GM19468 (cell line): ENCODE measurements around the gene GALNT6.
A peak's percentile ranks its signal among the peaks of the same experiment; 100 is the strongest.

ENCODE experiments used
- ATAC-seq: cut with Tn5 transposase; IDR thresholded peaks from one replicate; pipeline ENCODE4 v1.9.1; 2021; ENCODE audit warnings: mild to moderate bottlenecking, moderate library complexity, moderate number of reproducible peaks; ENCODE audit not compliant: unreplicated experiment; ENCODE audit errors: extremely low read depth

The GALNT6 gene

DNA sequence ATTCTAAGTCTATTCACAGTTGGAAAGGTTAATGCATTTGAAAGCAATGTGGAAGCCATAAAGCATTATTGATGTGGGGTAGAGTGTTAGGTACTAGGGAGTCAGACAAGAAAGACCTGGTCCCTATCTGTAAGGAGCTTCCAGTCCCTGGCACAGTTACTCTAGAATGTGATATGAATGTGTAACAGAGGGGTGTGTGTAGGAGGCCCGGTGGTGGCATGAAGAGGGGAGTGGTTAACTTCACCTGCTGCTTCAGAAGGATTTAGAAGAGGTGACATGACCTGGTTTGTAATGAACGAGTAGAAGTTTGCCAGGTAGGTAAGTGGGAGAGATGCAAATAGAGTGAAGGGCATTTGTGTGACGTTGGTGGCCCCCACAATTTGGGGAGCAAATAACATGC lies 15.1 kb upstream of the GALNT6 start:
- ATAC-seq: no peak

DNA sequence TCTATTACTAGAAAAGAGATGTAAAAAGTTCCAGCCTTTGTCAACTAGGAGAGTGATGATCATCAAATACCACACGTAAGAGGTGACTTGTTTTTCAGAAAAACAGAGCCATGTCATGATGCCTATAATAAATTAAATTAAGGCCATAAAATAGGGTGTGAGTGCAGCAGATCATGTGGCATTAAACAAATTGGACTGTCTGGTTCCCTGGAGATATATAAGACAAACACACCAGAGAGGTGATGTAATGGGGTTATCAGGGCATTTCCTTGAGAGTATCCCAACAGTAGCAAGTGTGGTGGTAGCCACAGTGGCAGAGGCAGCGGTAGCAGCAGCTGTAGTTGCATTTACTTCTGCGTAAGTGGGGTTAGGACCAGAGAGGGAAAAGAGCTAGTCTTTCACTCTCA lies 14.6 kb upstream of the GALNT6 start:
- ATAC-seq: no peak

DNA sequence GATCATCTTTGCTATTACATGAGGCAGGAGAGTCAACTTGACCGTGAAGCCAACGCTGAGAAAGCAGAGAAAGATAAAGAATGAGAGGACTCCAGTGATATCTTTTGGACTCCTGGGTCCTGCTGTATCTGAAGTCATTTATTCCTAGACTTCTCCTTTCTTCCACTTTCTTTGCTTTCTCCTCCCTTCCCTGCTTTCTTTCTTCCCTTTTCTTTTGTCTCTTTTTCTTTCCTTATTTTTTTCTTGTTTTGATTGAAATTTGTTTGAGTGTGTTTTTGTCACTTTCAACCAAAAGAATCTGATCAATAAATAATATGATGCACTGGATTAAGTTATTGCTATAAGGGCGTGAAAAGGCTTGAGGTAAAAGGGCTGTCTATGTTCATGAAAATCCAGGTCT lies 13.4 kb upstream of the GALNT6 start:
- ATAC-seq: no peak

DNA sequence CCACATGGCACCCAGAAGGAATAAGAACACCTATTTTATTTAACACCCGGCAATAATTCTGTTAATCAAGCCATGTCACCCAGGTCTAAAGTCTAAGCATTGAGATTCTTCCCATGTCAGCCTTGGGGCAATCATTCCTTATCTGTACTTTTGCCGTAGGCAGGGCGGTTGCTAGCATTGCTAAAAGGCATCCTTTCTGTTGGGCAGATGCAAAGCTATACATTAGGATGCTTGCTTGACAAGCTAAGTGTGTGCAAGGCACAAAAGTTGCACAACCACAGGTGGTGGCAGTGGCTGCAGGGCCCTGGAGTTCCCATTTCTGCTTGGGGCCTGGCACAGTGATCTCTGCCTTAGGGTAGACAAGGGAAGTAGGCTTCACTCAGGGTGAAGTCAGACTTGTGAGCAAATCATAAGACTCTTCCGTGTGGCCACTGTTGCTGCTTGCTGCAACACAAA lies 12.5 kb upstream of the GALNT6 start:
- no peak for ATAC-seq

DNA sequence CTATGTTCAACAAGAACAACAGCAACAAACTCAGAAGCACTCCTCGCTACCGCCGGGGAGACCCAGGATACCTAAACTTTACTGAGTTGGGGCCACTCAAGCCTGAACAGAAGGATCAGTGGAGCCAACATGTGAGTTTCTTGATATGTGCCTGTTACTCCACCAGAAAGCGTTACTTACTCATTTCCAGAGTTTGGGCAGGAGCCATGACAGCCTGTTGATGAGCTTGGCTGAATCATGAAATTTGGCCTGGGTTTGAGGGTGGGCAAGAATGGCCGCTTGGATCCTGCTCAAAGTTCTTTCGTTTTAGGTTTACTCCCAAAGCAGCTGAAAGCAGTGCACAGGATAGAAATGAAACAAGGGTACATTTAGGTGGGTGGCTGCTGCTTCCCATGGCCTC lies 12.0 kb upstream of the GALNT6 start:
- no peak for ATAC-seq

DNA sequence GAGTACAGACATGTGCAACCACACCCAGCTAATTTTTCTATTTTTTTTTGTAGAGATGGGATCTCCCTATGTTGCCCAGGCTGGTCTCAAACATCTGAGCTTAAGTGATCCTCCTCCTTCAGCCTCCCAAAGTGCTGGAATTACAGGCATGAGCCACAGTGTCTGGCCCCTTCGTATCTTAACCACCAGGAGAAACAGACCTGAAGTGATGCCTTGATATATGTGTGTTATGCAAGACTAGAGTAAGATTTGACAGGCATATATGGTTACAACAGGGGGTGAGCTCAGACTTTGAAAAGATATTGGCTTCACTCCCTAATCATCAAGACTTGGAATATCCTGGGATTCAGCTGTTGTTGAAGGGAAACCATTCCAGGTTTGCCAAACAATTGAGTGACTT lies 10.7 kb upstream of the GALNT6 start:
- no peak for ATAC-seq

DNA sequence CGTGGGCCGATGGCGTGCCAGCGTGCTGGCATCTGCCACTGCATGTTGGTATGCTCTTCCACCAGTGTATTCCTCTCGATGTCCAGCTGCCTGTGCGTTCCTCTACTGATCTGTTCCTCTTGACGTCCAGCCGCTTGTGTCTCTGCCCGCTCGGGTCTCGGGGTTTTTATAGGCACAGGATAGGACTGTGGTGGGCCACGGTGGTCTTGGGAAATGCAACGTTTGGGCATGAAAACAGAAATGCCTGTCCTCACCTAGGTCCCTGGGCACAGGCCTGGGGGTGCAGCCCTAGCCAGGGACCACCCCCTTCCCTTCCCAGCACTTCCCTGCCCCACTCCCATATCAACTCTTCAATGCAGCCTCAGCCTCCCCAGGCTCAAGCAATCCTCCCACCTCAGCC lies 10.3 kb upstream of the GALNT6 start:
- ATAC-seq: no peak

DNA sequence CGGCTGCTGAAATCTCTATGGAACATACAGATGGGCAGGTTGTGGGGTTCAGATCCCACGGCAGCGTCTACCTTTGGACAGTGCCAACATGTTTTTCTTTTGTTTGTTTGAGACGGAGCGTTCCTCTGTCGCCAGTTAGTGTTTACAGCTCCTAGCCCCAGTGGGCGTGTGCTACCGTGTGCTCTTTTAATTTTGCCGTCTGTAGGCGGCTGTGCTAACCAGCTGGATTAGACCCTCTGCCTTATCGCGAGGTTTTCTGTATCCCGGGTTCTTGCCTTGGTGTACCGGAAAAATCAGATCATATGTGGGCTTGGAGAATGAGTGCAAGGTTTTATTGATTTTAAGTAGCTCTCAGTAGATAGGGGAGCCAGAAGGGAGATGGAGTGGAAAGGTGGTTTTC lies 9.8 kb upstream of the GALNT6 start:
- ATAC-seq: no peak

DNA sequence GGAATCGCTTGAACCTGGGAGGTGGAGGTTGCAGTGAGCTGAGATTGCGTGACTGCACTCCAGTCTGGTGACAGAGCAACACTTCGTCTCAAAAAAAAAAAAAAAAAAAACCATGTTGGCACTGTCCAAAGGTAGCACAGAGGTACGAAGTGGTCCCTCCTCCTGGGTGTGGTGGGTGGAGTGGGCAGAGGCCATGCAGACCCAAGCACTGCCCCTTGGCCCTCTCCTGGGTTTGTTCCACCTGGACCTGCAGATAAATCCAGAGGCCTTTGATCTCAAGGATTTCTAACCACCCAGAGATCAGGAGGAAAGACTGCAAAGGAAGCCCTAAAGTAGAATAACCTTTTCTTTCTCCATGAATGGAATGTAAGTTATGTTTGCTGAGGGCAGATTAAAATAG lies 8.7 kb upstream of the GALNT6 start:
- no peak for ATAC-seq

DNA sequence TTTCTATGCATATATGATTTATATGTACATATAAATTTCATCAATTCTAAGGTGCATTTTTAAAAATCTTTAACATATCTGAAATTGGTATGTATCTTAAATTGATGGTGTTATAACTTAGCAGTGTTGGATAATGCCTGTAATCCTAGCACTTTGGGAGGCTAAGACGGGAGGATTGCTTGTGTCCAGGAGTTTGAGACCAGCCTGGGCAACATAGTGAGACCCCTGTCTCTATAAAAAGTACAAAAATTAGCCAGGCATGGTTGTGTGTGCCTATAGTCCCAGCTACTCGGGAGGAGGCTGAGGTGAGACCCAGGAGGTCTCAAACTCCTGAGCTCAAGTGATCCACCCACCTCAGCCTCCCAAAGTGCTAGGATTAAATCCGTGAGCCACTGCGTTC lies 6.5 kb upstream of the GALNT6 start:
- no peak for ATAC-seq

DNA sequence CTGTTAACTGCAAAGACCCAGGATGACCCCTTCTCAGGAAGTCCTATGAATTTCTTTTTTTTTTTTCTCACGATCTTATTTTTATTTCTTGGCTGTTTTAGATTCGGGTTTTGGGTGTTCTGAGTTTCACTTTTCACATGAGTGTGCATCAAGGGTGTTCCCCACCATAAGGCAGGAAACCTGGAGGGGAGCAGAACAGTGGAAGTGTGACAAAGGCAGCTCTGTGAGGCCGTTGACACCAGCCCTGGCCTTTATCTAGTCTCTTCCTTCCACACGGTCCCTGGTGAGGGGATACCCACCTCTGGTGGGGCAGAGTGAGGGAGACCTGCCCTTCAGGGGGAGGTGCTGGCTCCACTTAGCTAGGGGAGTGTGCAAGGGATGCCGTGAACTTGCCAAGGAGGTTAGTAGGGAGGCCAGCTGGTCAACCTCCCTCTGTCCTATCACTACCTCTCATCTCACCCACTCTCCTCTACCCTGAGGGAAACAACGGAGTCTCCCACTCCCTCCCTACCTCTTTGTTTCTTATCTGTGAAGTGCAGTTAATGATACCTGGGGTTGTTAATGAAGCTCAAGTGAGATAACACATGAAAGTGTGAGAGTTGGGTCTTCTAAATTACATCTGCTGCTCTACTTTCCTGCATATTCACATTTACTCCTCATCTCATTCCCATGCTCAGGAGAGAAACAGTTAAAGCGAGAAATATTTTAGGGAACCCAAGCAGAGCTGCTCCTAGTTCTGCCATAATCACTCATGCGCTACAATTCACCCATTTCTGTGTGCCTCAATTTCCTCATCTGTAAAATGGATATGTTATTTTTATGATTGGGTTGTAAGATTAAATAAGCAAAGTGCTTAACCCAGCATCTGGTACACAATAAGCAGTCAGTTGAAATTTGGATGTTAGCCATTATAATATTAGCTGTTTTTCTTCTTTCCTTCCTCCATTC lies 4.4 kb upstream of the GALNT6 start:
- ATAC-seq: no peak

DNA sequence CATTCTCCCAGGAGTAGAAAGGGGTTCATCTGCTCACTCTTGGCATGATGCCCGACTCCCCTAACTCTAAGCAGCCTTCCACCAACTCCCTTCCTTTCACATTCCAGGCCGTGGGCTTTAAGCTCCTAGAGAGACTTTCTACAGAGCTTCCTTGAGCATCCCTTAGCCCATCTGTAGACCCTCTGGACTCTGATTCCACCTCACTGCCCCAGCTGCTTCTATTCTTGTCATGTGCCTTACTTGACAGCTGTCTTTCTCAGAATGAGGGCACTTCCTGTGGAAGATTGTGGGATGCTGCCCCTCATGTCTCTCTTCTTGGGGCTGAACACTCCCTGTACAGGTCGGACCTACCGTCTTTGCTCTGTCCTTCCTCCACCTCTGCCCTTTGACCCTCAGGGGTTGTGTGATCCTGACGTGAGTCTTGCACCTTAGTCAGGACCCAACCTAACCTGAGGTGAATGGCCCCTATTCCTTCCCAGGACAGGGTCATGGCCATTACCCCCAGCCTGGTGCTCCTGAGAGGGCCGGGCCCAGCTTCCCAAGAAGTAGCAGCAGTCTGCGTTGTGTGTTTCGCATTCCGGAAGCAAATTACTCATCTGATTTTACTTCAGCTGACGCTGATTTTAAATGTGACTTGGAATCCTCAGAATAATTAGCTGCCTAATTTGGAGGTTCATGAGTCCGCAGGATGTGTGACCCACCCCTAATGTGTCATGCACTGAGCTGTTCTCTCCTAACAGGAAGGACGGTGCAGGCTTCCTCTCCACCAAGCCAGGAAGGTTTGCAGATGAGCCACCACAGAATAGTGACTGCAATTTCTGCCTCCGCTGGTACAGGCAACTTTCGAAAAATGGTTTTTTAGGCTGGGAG lies 2.7 kb upstream of the GALNT6 start:
- ATAC-seq: no peak

DNA sequence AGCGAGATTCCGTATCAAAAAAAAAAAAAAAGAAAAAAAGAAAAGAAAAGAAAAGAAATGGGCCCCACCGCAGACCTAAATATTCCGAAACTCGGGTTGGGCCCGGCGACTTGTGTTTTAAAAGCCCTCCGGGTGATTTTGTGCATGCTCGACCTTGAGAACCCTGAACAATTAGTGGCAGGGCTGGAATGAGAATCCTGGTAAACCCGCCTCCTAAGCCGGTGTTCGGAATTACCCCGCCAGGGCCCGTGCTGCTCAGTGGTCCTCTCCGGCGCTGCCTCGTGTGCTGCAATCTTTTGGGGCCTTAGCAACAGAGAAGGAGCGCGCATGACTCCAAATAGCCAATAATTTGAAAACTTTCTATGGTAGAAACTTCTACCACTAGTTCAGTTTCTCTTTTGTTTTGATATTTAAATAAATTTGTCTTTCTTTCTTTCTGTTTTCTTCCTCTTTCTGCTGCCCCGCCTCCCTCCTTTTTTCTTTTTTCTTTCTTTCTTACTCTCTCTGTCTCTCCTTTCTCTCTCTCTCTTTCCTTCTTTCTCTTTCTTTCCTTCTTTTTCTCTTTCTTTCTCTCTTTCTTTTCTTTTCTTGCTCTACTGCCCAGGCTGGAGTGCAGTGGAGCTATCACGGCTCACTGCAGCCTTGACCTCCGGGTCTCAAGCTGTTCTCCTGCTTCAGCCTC lies 1.5 kb upstream of the GALNT6 start:
- ATAC-seq: no peak

DNA sequence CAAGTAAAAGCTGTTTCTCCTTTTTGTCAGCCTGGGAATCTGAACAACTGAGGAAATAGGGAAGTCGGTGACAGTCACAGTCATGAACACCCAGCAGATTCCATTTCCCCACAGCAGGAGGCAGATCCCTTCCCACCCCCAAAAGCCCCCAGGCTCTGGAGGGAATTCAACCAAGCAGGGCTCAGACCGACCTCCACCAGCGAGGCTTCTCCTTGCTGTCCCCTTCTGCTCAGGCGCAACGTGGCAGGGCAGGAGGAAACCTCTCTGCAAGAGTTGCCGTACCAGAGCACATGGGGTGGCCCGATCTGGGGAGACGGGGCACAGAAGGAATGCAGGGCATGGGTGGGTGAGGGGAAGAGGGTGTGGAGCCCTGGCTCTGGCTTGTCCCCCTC lies 319 bp downstream of the GALNT6 start:
- peak; percentile 3 for ATAC-seq

DNA sequence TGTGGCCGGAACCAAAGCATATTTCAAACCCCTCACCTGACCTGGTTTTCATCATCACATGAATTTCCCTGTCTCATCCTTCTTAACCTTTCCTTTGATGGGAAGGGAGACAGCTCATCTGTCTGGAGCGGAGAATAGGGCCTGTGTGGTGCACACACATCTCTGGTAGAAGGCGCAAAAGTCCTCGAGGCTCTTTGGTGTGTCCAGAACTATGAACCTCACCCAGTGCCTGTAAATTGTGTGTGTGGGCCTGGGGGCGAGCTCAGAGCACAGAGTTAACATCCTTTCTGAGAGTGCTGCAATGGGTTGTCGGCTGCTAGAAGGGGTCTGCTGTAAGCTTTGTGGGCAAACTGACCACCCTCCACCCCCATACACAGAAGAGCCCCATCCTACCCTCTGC lies 749 bp downstream of the GALNT6 start:
- no peak for ATAC-seq

DNA sequence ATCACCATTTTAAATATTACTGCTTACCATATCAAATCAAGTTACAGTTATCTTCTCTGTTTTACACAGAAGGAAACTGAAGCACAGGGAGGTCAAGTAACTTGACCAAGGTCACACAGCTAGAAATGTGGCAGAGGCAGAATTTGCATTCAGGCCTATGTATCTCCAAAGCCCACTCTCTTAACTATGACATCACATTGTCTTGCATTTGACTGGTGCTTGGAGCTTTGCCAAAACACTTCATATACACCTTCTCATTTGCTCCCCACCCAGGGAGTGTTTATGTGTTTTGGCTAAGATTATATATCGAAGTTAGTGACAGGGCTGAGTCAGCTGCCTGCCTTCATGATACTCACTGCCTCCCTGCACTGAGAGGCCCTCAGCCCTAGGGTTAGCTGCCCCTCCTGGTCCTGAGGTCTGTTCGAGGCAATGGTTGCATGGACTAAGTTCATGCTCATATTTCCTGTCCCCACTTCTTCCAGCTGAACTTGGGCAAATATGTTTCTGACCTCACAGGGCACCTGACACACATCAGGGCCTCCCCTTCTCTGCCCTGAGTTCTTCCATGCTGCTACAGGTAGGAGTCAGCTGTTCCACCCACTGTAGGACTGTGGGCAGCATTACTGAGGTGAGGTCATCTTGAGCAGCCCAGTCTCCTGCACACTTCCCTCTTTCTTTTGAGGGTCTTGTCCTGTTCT lies 1.8 kb downstream of the GALNT6 start:
- ATAC-seq: no peak

DNA sequence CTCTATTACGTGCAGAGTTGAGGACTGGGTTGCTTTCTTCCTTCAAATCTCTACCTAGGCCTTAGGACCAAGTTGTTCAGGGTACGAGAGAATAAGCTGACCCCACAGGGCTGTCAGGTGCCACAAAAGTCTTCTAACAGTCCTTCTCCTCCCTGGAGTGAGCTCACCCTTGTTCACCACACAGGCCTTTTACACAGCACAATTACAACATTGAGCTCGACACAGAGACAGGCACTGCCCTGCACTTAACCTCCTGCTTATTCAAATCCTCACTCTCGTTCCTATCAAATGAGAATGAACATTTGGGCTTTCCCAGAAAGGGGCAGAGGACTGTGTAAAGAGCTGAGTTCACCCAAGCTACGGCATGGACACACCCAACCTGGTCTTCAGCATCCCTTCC lies 2.4 kb downstream of the GALNT6 start:
- ATAC-seq: no peak

DNA sequence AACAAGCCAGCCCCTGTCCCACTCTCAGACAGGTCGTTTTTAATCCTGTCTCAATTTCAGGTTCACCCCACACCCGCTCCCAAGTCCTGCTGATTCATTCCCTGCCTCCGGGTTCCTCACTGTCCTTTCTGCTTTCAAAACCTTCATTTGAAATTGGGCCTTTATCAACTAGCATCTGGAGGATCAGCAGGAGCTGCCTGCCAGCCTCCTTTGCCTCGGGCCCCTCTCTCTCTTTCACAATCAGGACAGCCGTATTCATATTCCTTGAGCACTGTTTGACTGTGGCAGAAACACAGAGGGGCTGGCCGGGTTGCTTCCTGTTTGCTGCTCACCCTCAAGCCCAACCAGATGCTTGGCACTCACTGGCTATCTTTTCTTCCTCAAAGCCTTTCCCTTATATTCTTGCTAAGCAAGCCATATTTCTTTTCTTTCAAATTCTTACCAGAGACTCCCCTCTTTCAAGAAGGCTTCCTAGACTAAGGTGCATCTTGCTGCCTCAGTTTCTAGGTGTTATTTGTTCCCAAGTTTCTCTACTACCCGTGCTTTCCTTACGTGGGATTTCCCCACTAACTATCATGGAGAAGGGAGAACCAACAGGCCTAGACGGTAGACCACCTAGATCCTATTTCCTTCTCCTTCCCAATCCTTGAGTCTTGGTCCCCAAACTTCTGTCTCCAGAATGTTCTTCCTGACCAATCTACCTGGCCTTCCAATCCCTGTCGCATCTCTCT lies 3.0 kb downstream of the GALNT6 start:
- no peak for ATAC-seq

DNA sequence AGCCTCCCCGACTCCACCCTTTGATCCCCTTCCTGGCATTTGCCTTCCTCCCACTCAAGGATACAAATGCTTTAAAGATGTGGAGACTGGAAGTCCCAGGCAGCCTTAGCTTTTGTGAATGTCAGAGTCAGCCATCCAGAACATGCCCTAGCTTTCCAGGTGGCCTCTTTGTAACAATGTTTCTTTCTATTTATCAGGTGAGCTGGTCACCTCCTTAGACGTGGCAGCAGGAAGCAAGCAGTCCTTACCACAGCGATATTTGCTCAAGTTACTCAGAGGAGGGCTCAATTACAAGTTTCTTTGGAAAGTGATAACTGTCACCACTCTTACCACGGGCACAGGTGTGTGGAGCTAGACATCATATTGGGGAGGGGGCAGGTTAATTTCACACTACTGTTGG lies 4.9 kb downstream of the GALNT6 start:
- no peak for ATAC-seq
